GM12878 (cell line): Measurements from ENCODE around the gene IMP3. TPM values are rescaled to one million over a fixed set of nuclear protein-coding genes. Genes with fewer than 3 reads are reported as not detected.

Experiments
- ATAC-seq: fragments of 200-7000 bp; cut with Tn5 transposase; 3 replicates; pipeline ENCODE4 v1.9.1; 2020; ENCODE audit warnings: mild to moderate bottlenecking, moderate library complexity
- BruUV-seq: library from RNA; stranded (reverse); fragments of 400-500 nt; replicated peaks from 2 replicates; lab custom pipeline; 2021; lab: Mats Ljungman, UMichigan
- CTCF ChIA-PET: fragments of 300-600 bp; sonication (Branson Sonifier 250); formaldehyde crosslinking; extraction: SDS; loops from one replicate; lab custom pipeline; 2021; ENCODE audit warnings: inconsistent platforms; lab: Yijun Ruan, JAX
- POLR2A ChIA-PET: fragments of 350-600 bp; formaldehyde crosslinking; extraction: SDS; loops from one replicate; lab custom pipeline; 2021; ENCODE audit warnings: inconsistent platforms; lab: Charles Lee
- RAD21 ChIA-PET: fragments of 300-600 bp; sonication (Branson Sonifier 250); formaldehyde crosslinking; loops from one replicate; lab custom pipeline; 2023; ENCODE audit warnings: antibody characterized with exemption; ENCODE audit not compliant: unreplicated experiment; lab: Charles Lee
- SMC1A ChIA-PET: fragments of 300-600 bp; sonication (Branson Sonifier 250); formaldehyde crosslinking; loops from one replicate; lab custom pipeline; 2023; ENCODE audit not compliant: unreplicated experiment, uncharacterized antibody; lab: Charles Lee
- DNase-seq: peaks from one replicate; pipeline ENCODE4 v3.0.0-alpha.2; 2011; ENCODE audit warnings: low read depth, low spot score
- FAIRE-seq: peaks from 3 replicates; lab custom pipeline; 2011; peaks lifted over from hg19 to GRCh38; lab: Jason Lieb, UNC
- H2AFZ ChIP-seq: 2 replicates; pipeline ENCODE4 v1.6.0; 2011; ENCODE audit warnings: low read depth, low read length, control low read depth; ENCODE audit not compliant: control insufficient read depth
- H3K27ac ChIP-seq: 2 replicates; pipeline ENCODE4 v1.5.1; 2011; ENCODE audit warnings: control low read depth; ENCODE audit not compliant: control insufficient read depth, insufficient read depth
- H3K27me3 ChIP-seq, 2 experiments: replicated peaks in 1 of 2; 2 replicates each; pipeline versions ENCODE4 v1.6.0 to v1.6.1; 2011; ENCODE audit warnings: low read length in 1 of 2; ENCODE audit not compliant: control insufficient read depth in 2 of 2, insufficient read depth in 2 of 2
- H3K36me3 ChIP-seq, 2 experiments: 2 replicates each; pipeline ENCODE4 v1.5.1; 2011; ENCODE audit warnings: low read length in 1 of 2; ENCODE audit not compliant: control insufficient read depth in 2 of 2, insufficient read depth in 2 of 2
- H3K4me1 ChIP-seq: 2 replicates; pipeline ENCODE4 v1.6.1; 2011; ENCODE audit warnings: mild to moderate bottlenecking, low read length, moderate library complexity, mixed read lengths; ENCODE audit not compliant: control insufficient read depth, insufficient read depth
- H3K4me2 ChIP-seq: 2 replicates; pipeline ENCODE4 v1.6.0; 2011; ENCODE audit warnings: control low read depth; ENCODE audit not compliant: control insufficient read depth, insufficient read depth
- H3K4me3 ChIP-seq: fragments of 200-600 bp; sonication (generic); 2 replicates; pipeline ENCODE4 v1.5.1; 2016
- H3K79me2 ChIP-seq: 2 replicates; pipeline ENCODE4 v1.6.0; 2011; ENCODE audit warnings: low read length; ENCODE audit not compliant: control insufficient read depth, insufficient read depth
- H3K9ac ChIP-seq: 2 replicates; pipeline ENCODE4 v1.8.0; 2011; ENCODE audit warnings: low read length, control low read depth, mixed read lengths; ENCODE audit not compliant: control insufficient read depth, insufficient read depth
- H3K9me3 ChIP-seq: replicated peaks from 3 replicates; pipeline ENCODE4 v1.5.1; 2011; ENCODE audit warnings: mild to moderate bottlenecking, low read length; ENCODE audit not compliant: control insufficient read depth, insufficient read depth
- H4K20me1 ChIP-seq: 2 replicates; pipeline ENCODE4 v1.6.0; 2011; ENCODE audit not compliant: control insufficient read depth, insufficient read depth
- CREB1 ChIP-seq: IDR thresholded peaks from 2 replicates; pipeline ENCODE4 v1.6.1; 2012; ENCODE audit warnings: low read depth, mild to moderate bottlenecking, inconsistent platforms
- FOXM1 ChIP-seq: IDR thresholded peaks from 2 replicates; pipeline ENCODE4 v1.6.1; 2012; ENCODE audit warnings: low read depth, mild to moderate bottlenecking, inconsistent platforms, low read length, moderate library complexity
- NFYB ChIP-seq: IDR thresholded peaks from 2 replicates; pipeline ENCODE4 v1.6.1; 2011; ENCODE audit warnings: low read depth, mild to moderate bottlenecking, low read length, improper control_type of control experiment, moderate library complexity; ENCODE audit not compliant: insufficient read depth
- RCOR1 ChIP-seq: conservative IDR thresholded peaks from 2 replicates; pipeline ENCODE4 v1.6.1; 2012; ENCODE audit warnings: low read depth, low read length, improper control_type of control experiment
- SIX5 ChIP-seq: IDR thresholded peaks from 2 replicates; pipeline ENCODE4 v1.6.1; 2011; ENCODE audit warnings: mild to moderate bottlenecking, low read depth, low read length, moderate library complexity; ENCODE audit not compliant: severe bottlenecking
- WGBS: methylation state at CpG from one replicate; pipeline ENCODE4 v1.1.6; 2016; ENCODE audit warnings: low lambda C conversion rate; ENCODE audit not compliant: insufficient replicate concordance, insufficient coverage; ENCODE audit errors: missing lambda C conversion rate; 5-methylcytosine and 5-hydroxymethylcytosine counted together
- in situ Hi-C: fragments of 300-500 bp; cut with MboI; formaldehyde crosslinking; loops from 9 replicates; pipeline ENCODE4 v1.14.3; 2018; ENCODE audit warnings: mixed read lengths
- intact Hi-C: fragments of 100-400 bp; cut with micrococcal nuclease; formaldehyde crosslinking; loops from one replicate; pipeline ENCODE4 v1.14.2; 2022; ENCODE audit not compliant: unreplicated experiment
- polyA plus RNA-seq, 11 experiments: library from polyadenylated mRNA; depleted of rRNA in 4 of 11; unstranded in 6 of 11; stranded (reverse) in 5 of 11; fragments of >200 nt; fragmentation: Nextera tagmentation in 4 of 11; fragmentation: Illumina TruSeq in 1 of 11; extraction: Ambion mirVana in 4 of 11; extraction: Trizol in 1 of 11; gene quantifications; 1 replicate in 1 of 11; 2 replicates in 10 of 11; pipeline versions ENCODE4 v1.2.1 to v1.2.3, GENCODE V29; 2011 to 2016; ENCODE audit warnings: inconsistent platforms in 2 of 11, missing spikeins in 2 of 11, low read depth in 1 of 11
- total RNA-seq, 4 experiments: library from RNA; depleted of rRNA in 3 of 4; stranded (reverse); fragments of >200 nt in 3 of 4; fragmentation: Illumina TruSeq in 1 of 4; extraction: Trizol in 1 of 4; gene quantifications; 2 replicates each; pipeline versions ENCODE4 v1.2.1 to v1.2.3, GENCODE V29; 2013 to 2021
- TF ChIP-seq, protein P1 (sequence below): IDR thresholded peaks from 2 replicates; pipeline ENCODE4 v1.6.1; 2011; ENCODE audit warnings: borderline replicate concordance, low read depth, mild to moderate bottlenecking, moderate library complexity, low read length; ENCODE audit not compliant: insufficient read depth, poor library complexity, severe bottlenecking
- TF ChIP-seq, protein P2 (sequence below): fragments of 450-650 bp; formaldehyde crosslinking; IDR thresholded peaks from 2 replicates; pipeline ENCODE4 v1.5.0; 2022; ENCODE audit warnings: mild to moderate bottlenecking, missing genetic modification characterization
- TF ChIP-seq, protein P3 (sequence below): fragments of 450-650 bp; IDR thresholded peaks from 2 replicates; pipeline ENCODE4 v1.6.1; 2017; ENCODE audit warnings: mild to moderate bottlenecking, moderate library complexity

The IMP3 gene
- total and polyA plus RNA-seq, 10 of the 15 experiments (the other 5 are each of a cell fraction or from before 2014, with no cell fraction given), result 13.3 to 208 (median 85.2) TPM

DNA sequence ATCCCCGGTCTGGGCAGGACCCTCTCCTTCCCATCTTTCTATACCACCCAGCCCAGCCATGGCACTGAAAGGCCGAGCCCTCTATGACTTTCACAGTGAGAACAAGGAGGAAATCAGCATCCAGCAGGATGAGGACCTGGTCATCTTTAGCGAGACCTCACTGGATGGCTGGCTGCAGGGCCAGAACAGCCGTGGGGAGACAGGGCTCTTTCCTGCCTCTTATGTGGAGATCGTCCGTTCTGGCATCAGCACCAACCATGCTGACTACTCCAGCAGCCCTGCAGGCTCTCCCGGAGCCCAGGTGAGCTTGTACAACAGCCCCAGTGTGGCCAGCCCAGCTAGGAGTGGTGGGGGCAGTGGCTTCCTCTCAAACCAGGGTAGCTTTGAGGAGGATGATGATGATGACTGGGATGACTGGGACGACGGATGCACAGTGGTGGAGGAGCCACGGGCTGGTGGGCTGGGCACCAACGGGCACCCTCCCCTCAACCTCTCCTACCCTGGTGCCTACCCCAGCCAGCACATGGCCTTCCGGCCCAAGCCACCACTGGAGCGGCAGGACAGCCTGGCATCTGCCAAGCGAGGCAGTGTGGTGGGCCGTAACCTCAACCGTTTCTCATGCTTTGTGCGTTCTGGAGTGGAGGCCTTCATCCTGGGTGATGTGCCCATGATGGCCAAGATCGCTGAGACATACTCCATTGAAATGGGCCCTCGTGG is 9.2 kb upstream of the IMP3 start:
- CTCF ChIA-PET, result interaction anchor here (0.7 to 2.8 kb wide), 3 partner anchors 9 to 153 kb away, joined by 5 to 20 read pairs (median 5); partner anchors contain the start of gene IMP3
- no peaks in the 10 kb centered on the region for H3K9me3 ChIP-seq
- H4K20me1 ChIP-seq, result no peaks in the 10 kb centered on the region
- TF ChIP-seq SIX5, result no peak
- TF ChIP-seq, protein P1, sequence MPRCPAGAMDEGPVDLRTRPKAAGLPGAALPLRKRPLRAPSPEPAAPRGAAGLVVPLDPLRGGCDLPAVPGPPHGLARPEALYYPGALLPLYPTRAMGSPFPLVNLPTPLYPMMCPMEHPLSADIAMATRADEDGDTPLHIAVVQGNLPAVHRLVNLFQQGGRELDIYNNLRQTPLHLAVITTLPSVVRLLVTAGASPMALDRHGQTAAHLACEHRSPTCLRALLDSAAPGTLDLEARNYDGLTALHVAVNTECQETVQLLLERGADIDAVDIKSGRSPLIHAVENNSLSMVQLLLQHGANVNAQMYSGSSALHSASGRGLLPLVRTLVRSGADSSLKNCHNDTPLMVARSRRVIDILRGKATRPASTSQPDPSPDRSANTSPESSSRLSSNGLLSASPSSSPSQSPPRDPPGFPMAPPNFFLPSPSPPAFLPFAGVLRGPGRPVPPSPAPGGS, result no peak
- TF ChIP-seq, protein P2, sequence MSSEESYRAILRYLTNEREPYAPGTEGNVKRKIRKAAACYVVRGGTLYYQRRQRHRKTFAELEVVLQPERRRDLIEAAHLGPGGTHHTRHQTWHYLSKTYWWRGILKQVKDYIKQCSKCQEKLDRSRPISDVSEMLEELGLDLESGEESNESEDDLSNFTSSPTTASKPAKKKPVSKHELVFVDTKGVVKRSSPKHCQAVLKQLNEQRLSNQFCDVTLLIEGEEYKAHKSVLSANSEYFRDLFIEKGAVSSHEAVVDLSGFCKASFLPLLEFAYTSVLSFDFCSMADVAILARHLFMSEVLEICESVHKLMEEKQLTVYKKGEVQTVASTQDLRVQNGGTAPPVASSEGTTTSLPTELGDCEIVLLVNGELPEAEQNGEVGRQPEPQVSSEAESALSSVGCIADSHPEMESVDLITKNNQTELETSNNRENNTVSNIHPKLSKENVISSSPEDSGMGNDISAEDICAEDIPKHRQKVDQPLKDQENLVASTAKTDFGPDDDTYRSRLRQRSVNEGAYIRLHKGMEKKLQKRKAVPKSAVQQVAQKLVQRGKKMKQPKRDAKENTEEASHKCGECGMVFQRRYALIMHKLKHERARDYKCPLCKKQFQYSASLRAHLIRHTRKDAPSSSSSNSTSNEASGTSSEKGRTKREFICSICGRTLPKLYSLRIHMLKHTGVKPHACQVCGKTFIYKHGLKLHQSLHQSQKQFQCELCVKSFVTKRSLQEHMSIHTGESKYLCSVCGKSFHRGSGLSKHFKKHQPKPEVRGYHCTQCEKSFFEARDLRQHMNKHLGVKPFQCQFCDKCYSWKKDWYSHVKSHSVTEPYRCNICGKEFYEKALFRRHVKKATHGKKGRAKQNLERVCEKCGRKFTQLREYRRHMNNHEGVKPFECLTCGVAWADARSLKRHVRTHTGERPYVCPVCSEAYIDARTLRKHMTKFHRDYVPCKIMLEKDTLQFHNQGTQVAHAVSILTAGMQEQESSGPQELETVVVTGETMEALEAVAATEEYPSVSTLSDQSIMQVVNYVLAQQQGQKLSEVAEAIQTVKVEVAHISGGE (CRISPR knock-in tag), result no peak
- no peak for TF ChIP-seq CREB1
- TF ChIP-seq, protein P3, sequence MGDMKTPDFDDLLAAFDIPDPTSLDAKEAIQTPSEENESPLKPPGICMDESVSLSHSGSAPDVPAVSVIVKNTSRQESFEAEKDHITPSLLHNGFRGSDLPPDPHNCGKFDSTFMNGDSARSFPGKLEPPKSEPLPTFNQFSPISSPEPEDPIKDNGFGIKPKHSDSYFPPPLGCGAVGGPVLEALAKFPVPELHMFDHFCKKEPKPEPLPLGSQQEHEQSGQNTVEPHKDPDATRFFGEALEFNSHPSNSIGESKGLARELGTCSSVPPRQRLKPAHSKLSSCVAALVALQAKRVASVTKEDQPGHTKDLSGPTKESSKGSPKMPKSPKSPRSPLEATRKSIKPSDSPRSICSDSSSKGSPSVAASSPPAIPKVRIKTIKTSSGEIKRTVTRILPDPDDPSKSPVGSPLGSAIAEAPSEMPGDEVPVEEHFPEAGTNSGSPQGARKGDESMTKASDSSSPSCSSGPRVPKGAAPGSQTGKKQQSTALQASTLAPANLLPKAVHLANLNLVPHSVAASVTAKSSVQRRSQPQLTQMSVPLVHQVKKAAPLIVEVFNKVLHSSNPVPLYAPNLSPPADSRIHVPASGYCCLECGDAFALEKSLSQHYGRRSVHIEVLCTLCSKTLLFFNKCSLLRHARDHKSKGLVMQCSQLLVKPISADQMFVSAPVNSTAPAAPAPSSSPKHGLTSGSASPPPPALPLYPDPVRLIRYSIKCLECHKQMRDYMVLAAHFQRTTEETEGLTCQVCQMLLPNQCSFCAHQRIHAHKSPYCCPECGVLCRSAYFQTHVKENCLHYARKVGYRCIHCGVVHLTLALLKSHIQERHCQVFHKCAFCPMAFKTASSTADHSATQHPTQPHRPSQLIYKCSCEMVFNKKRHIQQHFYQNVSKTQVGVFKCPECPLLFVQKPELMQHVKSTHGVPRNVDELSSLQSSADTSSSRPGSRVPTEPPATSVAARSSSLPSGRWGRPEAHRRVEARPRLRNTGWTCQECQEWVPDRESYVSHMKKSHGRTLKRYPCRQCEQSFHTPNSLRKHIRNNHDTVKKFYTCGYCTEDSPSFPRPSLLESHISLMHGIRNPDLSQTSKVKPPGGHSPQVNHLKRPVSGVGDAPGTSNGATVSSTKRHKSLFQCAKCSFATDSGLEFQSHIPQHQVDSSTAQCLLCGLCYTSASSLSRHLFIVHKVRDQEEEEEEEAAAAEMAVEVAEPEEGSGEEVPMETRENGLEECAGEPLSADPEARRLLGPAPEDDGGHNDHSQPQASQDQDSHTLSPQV, result no peak
- no peak for TF ChIP-seq RCOR1
- no peak for TF ChIP-seq FOXM1
- TF ChIP-seq NFYB, result no peak
- H3K27ac ChIP-seq, result no peak overlapping the region
- H3K4me1 ChIP-seq, result 0 out of 2 replicates have a peak, but pooled peaks cover 2% of the 10 kb centered on the region
- ATAC-seq (no peak), FAIRE-seq (no peak), DNase-seq (no peak)
- RAD21 ChIA-PET, result no interaction called here
- POLR2A ChIA-PET, result no interaction called here
- H3K4me2 ChIP-seq, result no peak overlapping the region
- no peak overlapping the region for H3K9ac ChIP-seq
- SMC1A ChIA-PET, result no interaction called here
- peaks cover 0 to 2% of the 10 kb centered on the region in 2 experiments; a peak in 2 of 4 replicates for H3K27me3 ChIP-seq
- H3K4me3 ChIP-seq, result no peak overlapping the region
- H2AFZ ChIP-seq, result no peak overlapping the region
- no peaks in the 10 kb centered on the region for H3K79me2 ChIP-seq
- no peaks in the 10 kb centered on the region for H3K36me3 ChIP-seq
- in situ Hi-C loops (no loop called here), intact Hi-C loops (loop anchor here (10.0 kb wide), 1 partner anchor 714 kb away; the partner anchor contains the start of gene COX5A)
- 82% methylated on average over 19 of the region's 19 CpGs for WGBS
- BruUV-seq, result no TSS peak
